GM21390 (cell line): ENCODE measurements around the gene RYR1.
"Not testable (repeated sequence)": the region's sequence is repeated elsewhere in the genome, so short reads cannot be mapped to it uniquely, and the experiment has no call there.

Experiments used
- ATAC-seq: cut with Tn5 transposase; IDR thresholded peaks from one replicate; pipeline ENCODE4 v1.9.1; 2021; ENCODE audit not compliant: unreplicated experiment

The RYR1 gene

GRCh38 chr19:38488096-38488495, 54.6 kb downstream of the RYR1 start:
- ATAC-seq: no peak

- no peak for ATAC-seq
Observed at GRCh38 chr19:38488776-38489481, 55.4 kb downstream of the RYR1 start.

- no peak for ATAC-seq
Observed at GRCh38 chr19:38490861-38491260, 57.4 kb downstream of the RYR1 start.

GRCh38 chr19:38492181-38492813, 58.8 kb downstream of the RYR1 start:
- no peak for ATAC-seq

GRCh38 chr19:38494379-38494778, 60.9 kb downstream of the RYR1 start:
- ATAC-seq: no peak

- ATAC-seq: not testable (repeated sequence)
Observed at GRCh38 chr19:38495375-38495774, 61.9 kb downstream of the RYR1 start.

- no peak for ATAC-seq
Observed at GRCh38 chr19:38496116-38496515, 62.6 kb downstream of the RYR1 start.

- ATAC-seq: no peak
Observed at GRCh38 chr19:38496603-38497487, 63.4 kb downstream of the RYR1 start.

- no peak for ATAC-seq
Observed at GRCh38 chr19:38497907-38498306, 64.4 kb downstream of the RYR1 start.

GRCh38 chr19:38499532-38499931, 66.0 kb downstream of the RYR1 start:
- ATAC-seq: no peak

- no peak for ATAC-seq
Observed at GRCh38 chr19:38500450-38500849, 67.0 kb downstream of the RYR1 start.

GRCh38 chr19:38502410-38503076, 69.1 kb downstream of the RYR1 start:
- no peak for ATAC-seq

- no peak for ATAC-seq
Observed at GRCh38 chr19:38503077-38503410, 69.6 kb downstream of the RYR1 start.

- no peak for ATAC-seq
Observed at GRCh38 chr19:38505958-38506357, 72.5 kb downstream of the RYR1 start.

- no peak for ATAC-seq
Observed at GRCh38 chr19:38506375-38506722, 72.9 kb downstream of the RYR1 start.

- ATAC-seq: no peak
Observed at GRCh38 chr19:38506723-38507550, 73.4 kb downstream of the RYR1 start.

- no peak for ATAC-seq
Observed at GRCh38 chr19:38507551-38508127, 74.1 kb downstream of the RYR1 start.

- no peak for ATAC-seq
Observed at GRCh38 chr19:38508507-38508906, 75.0 kb downstream of the RYR1 start.

GRCh38 chr19:38509027-38509426, 75.5 kb downstream of the RYR1 start:
- ATAC-seq: no peak

- ATAC-seq: no peak
Observed at GRCh38 chr19:38511074-38511708, 77.7 kb downstream of the RYR1 start.
